T-helper 22 cell (primary cell): ENCODE data around the gene ACKR3.

Source experiments
- DNase-seq: peaks from one replicate; pipeline ENCODE4 v3.0.0-alpha.2; 2020; ENCODE audit warnings: low read depth

ACKR3 gene

DNA sequence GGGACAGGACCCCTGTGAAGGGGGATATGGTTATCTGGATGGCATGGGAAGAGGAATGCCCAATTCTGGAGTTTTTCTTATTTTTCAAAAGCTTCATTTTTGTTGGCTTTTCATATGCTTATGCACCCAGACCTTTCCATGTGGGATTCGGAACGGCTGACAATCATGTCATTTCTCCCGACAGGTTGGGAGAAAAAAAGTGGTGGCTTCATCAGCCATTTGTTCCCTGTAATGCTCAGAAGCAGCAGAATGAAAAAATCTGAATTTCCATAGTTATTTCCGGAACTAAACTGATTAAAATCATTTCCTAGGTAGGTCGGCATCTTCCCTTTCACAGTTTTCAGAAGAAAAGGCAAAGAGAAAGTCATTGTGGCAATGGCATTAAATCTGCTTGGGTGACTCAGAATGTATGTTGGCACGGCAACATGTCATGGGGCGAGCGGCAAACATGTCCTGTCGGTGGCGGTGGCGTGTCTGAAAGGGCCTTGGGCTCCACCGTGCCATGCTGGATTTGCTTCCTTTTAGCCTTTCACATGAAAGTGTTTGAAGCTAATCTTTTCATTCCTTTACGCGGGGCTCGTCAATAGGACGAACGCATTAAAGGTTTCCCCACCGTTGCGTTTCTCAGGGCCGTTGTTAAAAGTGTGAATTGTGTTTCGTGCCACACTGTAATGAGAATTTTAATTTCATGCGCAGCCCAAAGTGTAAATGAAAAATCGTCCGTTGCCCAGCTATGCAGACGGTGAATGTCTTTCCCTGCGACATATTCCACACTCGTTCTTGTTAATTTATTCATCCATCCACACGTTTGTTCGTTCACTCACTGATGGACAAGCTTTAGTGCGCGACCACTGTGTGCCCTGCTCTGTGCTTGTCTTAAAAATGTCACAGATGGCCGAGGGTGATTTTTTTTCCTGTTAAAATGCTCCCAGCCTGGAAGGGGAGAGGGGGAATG, 18.5 kb downstream of the ACKR3 start:
- DNase-seq = no peak

DNA sequence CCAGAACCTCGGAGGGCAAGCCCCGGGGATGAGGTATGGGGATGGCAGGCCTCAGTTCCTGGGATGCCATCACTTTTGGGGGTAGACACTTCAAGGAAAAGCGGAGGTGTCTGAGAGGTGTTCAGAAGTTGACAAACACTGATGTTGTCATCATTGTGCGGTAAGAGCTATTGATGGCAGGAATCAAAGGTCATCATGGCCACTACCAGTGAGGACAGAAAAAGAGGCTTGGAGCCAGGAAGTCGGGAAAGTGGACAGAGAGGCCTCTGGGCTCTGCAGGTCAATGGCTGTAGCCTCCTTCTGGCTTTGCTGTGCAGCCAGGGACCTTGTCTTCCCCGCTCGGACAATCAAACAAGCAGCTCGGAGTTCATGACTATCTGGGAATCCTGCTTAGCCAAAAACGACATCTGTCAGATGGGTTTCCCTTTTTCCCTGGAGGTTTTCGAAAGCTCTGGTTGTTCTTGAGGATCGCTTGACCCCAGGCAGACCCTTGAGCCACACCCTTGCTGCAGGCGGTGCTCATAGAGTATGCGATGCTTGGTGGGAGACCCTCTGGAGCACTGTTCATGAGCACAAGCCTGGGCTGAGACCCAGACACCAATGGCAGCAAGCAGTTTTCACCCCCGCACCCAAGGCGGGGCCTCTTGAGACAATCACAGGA, 19.4 kb downstream of the ACKR3 start:
- DNase-seq = no peak

DNA sequence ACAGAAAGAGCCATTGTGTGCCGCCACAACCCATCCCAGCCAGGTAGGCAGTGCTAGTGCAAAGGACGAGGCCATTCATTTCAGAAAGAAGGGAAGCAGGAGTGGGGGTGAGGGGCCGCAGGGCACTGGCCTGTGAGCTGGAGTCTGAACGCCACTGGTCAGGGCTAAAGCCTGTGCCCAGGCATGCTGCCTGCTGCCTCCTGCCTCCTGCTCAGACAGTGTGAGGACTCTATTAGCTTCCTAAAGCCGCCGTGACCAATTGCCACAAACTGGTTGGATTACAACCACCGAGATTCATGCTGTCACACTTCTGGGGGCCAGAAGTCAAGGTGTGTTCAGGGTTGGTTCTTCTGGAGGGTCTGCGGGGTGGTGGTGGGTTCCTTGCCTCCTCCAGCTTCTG, 21.2 kb downstream of the ACKR3 start:
- DNase-seq = no peak

DNA sequence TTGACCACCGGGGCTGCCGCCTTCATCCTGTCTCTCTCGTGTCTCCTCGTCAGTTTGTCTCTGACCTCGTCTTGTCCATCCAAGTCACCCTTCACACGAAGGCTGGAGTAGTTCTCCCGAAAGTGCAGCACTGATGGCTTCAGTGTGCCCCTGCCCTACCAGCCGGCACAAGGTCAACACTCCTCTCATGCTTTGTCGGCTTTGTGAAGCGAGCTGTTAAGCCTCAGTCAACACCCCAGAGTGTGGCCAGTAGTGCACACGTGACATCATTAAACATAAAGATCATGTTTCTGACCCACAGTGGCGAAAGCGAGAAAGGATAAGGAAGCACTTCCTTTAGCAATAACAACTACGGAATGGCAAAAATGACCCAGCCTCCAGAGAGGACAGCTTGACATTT, 23.2 kb downstream of the ACKR3 start:
- DNase-seq = no peak

DNA sequence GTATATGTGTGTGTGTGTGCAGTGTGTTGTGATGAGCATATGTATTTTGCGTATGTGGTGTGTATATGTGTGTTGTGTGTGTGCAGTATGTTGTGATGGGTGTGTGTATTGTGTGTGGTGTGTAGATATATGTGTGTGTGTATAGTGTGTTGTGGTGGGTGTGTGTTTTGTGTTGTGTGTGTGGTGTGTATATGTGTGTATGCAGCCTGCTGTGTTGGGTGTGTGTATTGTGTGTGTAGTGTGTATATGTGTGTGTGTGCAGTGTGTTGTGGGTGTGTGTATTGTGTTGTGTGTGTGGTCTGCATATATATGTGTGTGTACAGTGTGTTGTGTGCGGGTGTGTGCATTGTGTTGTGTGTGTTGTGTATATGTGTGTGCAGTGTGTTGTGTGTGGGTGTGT, 23.9 kb downstream of the ACKR3 start:
- DNase-seq = no peak

DNA sequence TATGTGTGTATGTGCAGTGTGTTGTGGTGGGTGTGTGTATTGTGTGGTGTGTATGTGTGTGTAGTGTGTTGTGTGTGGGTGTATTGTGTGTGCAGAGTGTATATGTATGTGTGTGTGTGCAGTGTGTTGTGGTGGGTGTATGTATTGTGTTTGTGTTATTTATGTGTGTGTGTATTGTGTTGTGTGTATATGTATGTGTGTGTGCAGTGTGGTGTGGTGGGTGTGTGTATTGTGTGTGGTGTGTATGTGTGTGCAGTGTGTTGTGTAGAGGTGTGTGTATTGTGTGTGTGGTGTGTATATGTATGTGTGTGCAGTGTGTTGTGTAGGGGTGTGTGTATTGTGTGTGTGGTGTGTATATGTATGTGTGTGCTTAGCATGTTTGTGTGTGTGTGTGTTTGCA, 24.3 kb downstream of the ACKR3 start:
- no peak for DNase-seq

DNA sequence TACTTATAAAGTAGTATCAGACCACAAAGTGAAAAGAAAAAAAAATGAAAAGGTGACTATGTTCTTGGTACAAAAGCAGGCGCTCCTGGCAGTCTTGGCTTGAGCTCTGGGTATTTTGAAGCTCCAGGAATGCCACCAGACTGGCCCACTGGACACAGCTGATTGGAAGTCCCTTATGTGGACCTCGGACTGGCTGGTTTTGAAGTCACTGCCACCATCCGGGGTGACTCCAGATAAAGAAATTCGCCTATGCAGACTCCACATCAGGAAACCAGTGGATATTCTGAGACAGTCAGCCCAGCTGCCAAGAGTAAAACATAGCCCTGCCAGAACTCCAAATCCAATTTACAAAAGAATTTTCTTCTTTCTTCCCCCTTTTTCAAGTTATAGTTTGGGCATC, 28.0 kb downstream of the ACKR3 start:
- DNase-seq = no peak

DNA sequence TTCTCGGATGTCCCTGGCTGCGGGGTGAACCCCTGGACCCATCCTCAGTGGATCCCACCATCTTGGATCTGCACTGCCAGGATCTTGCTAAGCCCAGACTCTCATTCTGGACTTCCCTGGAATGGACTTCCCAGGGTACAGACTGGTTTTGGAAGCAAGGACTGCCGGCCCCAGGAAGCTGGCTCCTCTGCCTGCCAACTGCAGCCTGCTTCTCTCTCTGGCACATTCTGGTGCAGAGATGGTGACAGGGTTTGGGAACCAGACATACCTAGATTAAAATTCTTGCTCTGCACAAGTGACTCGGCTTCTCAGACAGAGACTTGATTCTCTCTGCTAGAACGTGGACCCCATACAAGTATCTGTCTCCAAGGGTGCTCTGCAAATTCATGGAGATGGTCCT, 29.4 kb downstream of the ACKR3 start:
- DNase-seq = no peak

DNA sequence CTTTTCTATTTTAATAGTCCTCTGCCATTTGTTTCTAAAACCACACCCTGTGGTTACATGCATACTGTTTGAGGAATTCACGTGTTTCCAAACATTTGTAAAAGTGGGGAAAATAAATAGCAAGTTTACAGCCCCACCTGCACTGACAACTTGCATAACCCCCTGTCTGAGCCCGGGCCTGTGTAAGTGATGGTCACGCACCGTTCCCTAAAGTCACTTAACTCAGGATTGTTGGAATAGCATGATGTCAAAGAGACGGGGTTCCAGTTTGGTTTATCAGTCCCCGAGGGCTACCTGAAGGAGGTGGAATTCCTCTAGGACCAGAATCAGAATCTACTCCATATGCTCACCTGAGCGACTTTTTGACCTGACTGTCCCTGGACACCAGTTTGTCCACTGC, 30.5 kb downstream of the ACKR3 start:
- no peak for DNase-seq

DNA sequence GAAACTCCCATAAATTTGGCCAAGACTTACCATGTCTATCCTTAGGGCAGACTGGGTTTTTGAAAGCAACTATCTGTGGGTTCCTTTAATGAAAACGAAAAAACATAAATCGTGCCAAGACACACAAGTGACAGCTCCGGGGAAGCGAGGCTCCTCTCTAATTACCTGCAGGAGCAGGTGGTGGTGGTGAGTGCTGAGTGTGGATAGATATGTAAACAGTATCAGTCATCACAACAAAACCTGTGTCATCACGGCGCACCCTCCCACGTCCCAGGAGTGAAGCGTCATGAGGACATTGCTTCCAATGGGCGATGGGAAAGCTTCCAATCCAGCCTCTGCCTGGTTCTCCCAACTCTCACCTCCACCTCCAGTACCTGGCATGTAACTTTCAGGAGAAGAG, 31.3 kb downstream of the ACKR3 start:
- DNase-seq = no peak

DNA sequence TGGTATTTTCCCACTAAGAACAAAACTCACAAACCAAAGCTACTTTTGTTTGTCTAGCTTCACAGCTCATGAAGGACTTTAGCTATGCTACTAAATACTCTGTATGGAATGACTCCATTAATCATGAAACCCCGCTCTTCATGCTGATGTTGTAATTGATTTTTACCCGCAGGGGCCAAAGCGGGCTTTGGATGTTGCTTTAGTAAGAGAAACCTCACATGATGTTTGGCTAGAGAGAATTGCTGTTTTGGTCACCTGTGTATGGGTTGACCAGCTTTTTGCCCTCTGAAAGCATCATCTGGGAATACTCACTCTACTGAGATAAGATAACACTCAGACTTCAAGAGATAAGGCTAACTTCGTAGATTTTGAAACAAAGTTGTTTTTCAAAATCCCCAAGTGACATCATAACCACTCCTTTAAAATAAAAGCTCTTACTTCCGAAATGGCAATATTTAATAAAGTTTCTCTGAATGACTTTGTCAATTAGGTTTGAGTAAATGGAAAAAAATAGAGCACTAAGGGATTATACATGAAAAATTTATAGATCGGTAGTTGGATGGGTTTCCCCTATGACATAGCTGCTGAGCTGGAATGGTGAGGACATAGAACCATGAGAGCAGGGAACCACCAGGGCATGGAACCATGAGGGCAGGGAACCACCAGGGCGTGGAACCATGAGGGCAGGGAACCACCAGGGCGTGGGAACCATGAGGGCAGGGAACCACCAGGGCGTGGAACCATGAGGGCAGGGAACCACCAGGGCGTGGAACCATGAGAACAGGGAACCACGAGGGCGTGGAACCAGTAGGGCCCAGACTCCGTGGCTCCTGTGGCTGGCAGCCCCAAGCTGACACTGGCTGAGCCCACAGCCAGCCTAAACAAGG, 31.9 kb downstream of the ACKR3 start:
- no peak for DNase-seq

DNA sequence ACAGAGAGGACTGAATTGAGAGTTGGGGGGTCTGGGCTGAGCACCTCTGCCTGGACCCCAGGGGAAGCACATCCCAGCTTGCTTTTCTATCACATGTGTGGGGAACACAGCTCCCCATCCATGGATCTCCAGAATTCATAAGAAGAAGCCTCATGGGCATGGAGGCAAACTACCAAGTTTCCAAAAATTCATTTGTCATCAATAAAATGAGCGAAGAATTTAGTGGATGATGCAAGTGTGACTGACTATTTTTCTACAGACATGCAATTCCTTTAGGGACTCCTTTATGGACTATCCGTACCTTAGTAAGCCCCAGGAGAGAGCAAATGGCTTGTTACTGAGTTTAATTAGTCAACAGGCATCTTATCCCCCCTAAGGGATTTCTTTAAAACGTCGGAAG, 33.1 kb downstream of the ACKR3 start:
- DNase-seq = no peak

DNA sequence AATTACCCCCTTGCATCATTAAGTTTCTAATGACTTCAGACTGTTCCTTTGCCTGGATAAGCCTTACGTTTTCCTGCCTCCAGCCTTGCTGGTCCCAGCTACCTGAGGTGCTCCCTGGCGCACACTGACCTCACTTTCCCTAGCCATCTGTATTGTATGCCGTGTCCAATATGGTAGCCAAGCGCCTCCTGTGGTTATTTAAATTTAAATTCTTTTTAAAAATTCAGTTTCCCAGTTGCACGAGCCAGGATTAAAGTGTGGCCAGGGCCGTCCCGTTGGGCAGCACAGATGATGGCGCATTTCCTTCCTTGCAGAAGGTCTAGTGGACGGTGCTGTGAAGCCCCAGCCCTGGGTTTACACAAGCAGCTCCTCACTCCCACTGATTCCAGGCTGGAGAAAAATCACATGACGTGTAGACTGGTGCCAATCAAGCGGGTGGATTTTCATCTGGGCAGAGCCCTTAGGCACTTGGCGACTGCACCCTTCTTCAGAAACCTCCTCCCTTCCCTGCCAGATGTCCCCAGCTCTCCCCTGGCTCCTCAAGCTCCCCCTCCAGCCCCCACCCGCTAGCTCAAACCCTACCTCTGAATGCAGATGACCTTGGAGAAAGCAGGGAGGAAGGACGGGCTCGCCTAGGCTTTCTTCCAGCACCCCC, 33.9 kb downstream of the ACKR3 start:
- no peak for DNase-seq

DNA sequence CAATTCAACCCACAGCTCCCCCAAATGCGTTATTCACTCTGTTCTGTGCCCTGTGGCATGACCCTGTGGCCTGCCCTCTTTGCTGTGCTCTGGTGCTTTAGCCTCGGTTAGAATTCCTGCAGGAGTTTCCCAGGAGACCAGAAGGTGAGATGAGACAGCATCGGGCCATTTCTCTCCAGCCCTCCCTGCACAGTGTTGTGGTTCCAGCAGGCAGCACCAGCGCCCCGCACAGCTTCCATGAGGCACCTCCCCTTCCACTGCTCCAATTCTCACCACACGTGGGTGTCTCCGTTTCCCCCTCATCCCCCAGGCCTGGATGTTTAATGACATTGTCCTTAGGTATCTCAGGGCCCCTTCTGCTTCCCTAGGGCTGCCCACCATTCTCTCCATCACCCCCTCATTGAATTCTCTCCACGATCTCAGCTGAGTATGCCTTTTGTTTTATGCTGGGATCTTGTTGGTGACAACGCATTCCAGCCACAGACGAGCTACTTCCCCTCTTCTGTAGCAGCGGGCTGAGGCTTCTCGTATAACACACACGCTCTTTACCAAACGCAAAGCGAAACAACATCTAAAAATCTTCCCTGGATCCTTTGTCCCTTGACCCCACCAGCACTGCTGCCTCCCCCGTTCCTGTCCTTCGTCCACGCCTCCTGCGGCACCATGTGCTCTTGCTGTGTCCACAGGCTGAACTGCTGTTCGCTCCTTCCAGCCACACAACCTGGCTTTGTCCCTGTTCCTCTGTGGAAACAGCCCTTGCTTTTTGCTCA, 35.1 kb downstream of the ACKR3 start:
- DNase-seq = no peak

DNA sequence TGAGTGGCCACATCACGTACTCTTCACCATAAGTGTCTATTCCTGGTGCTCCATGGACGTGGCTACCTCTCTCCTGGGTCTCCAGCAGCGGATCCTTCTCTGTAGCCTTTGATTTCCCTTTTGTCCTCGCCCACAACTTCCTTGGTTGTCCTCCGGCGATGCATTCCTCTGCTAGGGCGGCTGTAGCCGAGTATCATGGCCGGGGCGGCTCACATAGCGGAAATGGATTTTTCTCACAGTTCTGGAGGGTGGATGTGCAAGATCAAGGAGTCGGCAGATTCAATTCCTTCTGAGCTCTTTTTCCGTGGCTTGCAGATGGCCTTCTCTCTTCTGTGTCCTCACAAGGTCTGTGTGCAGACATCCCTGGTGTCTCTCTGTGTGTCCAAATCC, 35.7 kb downstream of the ACKR3 start:
- DNase-seq = no peak

DNA sequence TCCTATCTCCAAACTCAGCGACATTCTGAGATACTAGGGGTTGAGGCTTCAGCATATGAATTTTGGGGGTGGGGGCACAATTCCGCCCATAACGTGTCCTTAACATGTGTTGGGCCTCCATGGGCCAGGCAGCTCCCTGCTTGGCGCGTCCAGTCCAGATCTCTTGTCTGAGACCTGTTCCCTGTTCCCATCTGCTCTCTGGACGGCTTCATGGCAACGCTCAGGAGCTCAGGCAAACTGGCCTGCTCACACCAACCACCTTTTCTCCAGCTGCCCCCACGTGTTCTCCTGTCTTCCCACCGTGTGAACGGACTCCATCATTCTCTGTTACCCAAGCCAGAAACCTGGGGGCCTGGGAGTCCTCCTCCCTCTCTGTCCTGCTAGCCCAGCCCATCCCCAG, 36.4 kb downstream of the ACKR3 start:
- no peak for DNase-seq

DNA sequence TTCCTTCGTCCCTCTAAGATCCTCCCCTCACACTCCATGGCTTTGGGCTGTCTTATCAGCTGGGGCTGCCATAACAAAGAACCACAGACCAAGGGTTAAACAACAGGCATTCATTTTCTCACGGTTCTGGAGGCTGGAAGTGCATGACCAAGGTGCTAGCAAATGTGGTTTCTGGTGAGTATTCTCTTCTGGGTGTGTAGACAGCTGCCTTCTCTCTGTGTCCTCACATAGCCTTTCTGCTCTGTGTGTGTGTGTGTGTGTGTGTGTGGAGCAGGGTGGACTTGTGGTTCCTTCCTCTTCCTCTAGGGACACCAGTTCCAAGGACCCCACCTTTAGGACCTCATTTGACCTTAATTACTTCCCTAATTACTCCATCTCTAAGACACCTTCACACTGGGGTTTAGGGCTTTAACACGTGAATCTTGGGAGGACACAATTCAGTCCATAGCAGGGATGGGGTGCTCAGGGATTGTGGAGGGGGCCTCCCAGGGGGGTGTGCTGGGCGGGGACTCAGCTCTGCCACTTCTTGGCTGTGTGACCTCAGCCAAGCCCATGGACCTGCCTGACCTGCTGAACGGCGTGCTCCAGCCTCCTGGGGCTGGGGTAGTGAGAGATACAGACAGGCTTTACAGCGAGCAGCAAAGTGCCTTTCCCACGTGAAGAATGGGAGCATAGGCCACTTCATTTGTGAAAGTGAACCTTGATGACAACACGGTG, 38.0 kb downstream of the ACKR3 start:
- no peak for DNase-seq

DNA sequence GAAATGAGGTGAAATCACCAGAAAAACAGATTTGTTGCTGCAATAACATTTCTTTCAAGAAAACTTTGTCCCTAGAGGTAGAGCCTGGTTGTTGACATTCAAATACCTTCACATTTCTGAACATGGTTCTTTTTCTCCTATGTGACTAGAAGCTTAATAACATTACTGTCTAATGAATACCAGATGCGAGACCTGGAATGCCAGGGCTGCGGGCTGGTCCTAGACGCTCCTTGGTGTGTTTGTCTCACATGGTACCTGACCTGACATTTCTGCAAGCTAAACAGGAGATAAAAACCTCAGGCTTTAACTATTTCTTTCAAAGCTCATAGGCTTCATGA, 38.5 kb downstream of the ACKR3 start:
- DNase-seq = no peak

DNA sequence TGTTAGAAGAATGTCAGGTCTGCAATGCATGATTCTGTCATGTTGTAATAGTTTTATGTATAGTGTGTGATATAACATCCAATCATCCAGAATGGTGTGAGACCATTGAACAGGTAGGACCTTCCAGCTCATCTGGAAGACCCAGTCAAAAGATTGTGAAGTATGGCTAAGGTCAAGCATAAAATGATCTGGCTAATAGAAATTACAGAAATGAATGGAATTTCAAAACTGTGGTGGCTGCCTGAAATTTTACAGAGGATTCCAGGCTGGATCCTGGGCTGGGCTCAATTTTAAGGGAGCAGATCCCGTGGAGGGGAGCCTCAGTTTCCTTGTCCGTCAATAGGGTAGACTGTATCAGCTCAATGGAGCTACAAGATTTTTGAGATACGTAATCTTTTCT, 39.1 kb downstream of the ACKR3 start:
- no peak for DNase-seq

DNA sequence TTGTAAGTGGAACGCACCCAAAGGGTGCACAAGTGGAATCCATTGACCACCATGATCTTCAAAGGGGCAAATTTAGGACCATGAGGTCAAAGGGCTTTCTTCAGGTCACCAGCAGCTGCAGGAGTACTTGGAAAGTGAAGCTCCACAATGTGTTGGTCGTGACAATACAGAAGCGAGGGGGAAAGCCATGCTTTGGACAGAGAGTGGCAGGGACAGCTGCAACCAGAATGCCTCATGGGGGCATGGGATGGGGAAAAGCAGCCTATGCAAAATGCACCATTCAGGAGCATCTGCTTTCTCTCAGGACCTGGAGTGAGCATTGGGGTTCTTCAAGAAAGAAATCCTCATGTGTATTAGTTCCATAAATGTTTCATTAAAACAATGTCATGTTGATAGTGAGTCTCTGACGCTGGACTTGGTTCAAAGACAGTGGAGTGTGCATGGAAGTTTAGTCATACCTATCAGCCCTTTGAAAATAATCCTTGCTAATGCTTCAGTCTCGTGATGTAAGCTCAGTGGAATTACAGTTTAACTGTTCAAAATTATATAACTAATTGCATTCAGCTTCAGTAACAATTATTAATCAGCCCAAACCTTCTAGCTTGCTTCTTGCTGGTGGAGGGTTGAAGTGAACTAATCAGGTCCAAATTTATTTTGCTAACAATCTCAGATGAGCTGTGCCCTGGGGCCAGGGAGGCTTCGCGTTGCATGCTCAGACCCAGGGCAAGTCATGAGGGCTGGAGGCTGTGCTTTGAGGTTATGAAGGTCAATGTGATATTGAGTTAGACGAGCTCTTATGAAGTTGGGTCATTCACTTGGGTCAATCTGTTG, 41.6 kb downstream of the ACKR3 start:
- DNase-seq = no peak
